ENCODE data around the gene PODNL1.

PODNL1 gene

GRCh38 chr19:13890136-13890535 lies 48.1 kb downstream of the PODNL1 start:
- TF ChIP-seq POLR2A (IDR thresholded peaks at IDR 0.05; ENCODE audit: low read length) (no peak), GATA1 (IDR thresholded peaks at IDR 0.05; ENCODE audit: low read depth, low read length) (no peak)
- no peak for DNase-seq

- no peak for DNase-seq
- TF ChIP-seq POLR2A (IDR thresholded peaks at IDR 0.05; ENCODE audit: low read length) (no peak), GATA1 (IDR thresholded peaks at IDR 0.05; ENCODE audit: low read depth, low read length) (no peak)
Measured at GRCh38 chr19:13888281-13888680, 49.9 kb downstream of the PODNL1 start.

- TF ChIP-seq POLR2A (IDR thresholded peaks at IDR 0.05; ENCODE audit: low read length) (no peak), GATA1 (IDR thresholded peaks at IDR 0.05; ENCODE audit: low read depth, low read length) (no peak)
- no peak for DNase-seq
Measured at GRCh38 chr19:13887517-13887916, 50.7 kb downstream of the PODNL1 start.

- DNase-seq, result no peak
Measured at GRCh38 chr19:13887018-13887436, 51.2 kb downstream of the PODNL1 start.

GRCh38 chr19:13885826-13886365 lies 52.3 kb downstream of the PODNL1 start:
- DNase-seq, result no peak
- TF ChIP-seq GATA1 (IDR thresholded peaks at IDR 0.05; ENCODE audit: low read depth, low read length), result no peak
- TF ChIP-seq POLR2A (IDR thresholded peaks at IDR 0.05; ENCODE audit: low read length), result no peak

More at GRCh38 chr19:13887018-13887436, 51.2 kb downstream of the PODNL1 start:
- TF ChIP-seq GATA1 (IDR thresholded peaks at IDR 0.05; ENCODE audit: low read depth, low read length), result no peak
- no peak for TF ChIP-seq POLR2A (IDR thresholded peaks at IDR 0.05; ENCODE audit: low read length)

GRCh38 chr19:13884726-13885591 lies 53.3 kb downstream of the PODNL1 start:
- no peak for DNase-seq
- TF ChIP-seq POLR2A (IDR thresholded peaks at IDR 0.05; ENCODE audit: low read length), result no peak

- TF ChIP-seq GATA1 (IDR thresholded peaks at IDR 0.05; ENCODE audit: low read depth, low read length) (no peak), POLR2A (IDR thresholded peaks at IDR 0.05; ENCODE audit: low read length) (no peak)
- DNase-seq, result no peak
Measured at GRCh38 chr19:13883516-13884064, 54.6 kb downstream of the PODNL1 start.

- no peak for DNase-seq
- TF ChIP-seq POLR2A (IDR thresholded peaks at IDR 0.05; ENCODE audit: low read length) (no peak), GATA1 (IDR thresholded peaks at IDR 0.05; ENCODE audit: low read depth, low read length) (no peak)
Measured at GRCh38 chr19:13882836-13883235, 55.4 kb downstream of the PODNL1 start.

- TF ChIP-seq POLR2A (IDR thresholded peaks at IDR 0.05; ENCODE audit: low read length) (no peak), GATA1 (IDR thresholded peaks at IDR 0.05; ENCODE audit: low read depth, low read length) (no peak)
- DNase-seq, result no peak
Measured at GRCh38 chr19:13882419-13882795, 55.8 kb downstream of the PODNL1 start.

GRCh38 chr19:13881692-13882418 lies 56.4 kb downstream of the PODNL1 start:
- DNase-seq, result no peak
- TF ChIP-seq POLR2A (IDR thresholded peaks at IDR 0.05; ENCODE audit: low read length) (no peak), GATA1 (IDR thresholded peaks at IDR 0.05; ENCODE audit: low read depth, low read length) (no peak)

- DNase-seq, result no peak
- no peak for TF ChIP-seq POLR2A (IDR thresholded peaks at IDR 0.05; ENCODE audit: low read length)
- TF ChIP-seq GATA1 (IDR thresholded peaks at IDR 0.05; ENCODE audit: low read depth, low read length), result no peak
Measured at GRCh38 chr19:13881251-13881691, 56.9 kb downstream of the PODNL1 start.
